Naive thymus-derived CD4-positive, alpha-beta T cell (primary cell): ENCODE data around the gene CCM2. TPM values are rescaled to one million over a fixed set of nuclear protein-coding genes. Genes with fewer than 3 reads are reported as not detected.

ENCODE experiments used
- ATAC-seq: fragments of 150-1000 bp; cut with Tn5 transposase; 2 replicates; pipeline ENCODE4 v1.10.0; 2021; ENCODE audit warnings: mild to moderate bottlenecking, moderate library complexity
- CTCF ChIA-PET: fragments of 350-600 bp; sonication (Branson Sonifier 250); formaldehyde crosslinking; loops from one replicate; lab custom pipeline; 2021; ENCODE audit warnings: antibody characterized with exemption; lab: Charles Lee
- POLR2A ChIA-PET: fragments of 350-600 bp; sonication (Branson Sonifier 250); formaldehyde crosslinking; loops from one replicate; lab custom pipeline; 2021; ENCODE audit warnings: antibody characterized with exemption, inconsistent platforms; lab: Charles Lee
- DNase-seq, 9 donors: peaks; one replicate each; pipeline versions ENCODE4 v3.0.0 to v3.0.0-alpha.2; 2020 to 2022; ENCODE audit warnings: mixed read lengths in 1 of 9
- H3K27ac ChIP-seq: one replicate; pipeline ENCODE4 v1.7.0; 2013; ENCODE audit warnings: mild to moderate bottlenecking, low read depth, low read length, moderate library complexity
- H3K27me3 ChIP-seq, 2 donors: one replicate each; pipeline ENCODE4 v1.7.0; 2013; ENCODE audit warnings: low read length in 2 of 2, mild to moderate bottlenecking in 2 of 2, moderate library complexity in 2 of 2; ENCODE audit not compliant: control insufficient read depth in 2 of 2, insufficient read depth in 2 of 2
- H3K36me3 ChIP-seq, 3 experiments: 1 replicate in 2 of 3; 2 replicates in 1 of 3; pipeline ENCODE4 v1.7.0; 2013; ENCODE audit warnings: low read length in 3 of 3, mild to moderate bottlenecking in 3 of 3, moderate library complexity in 1 of 3; ENCODE audit not compliant: insufficient read depth in 3 of 3, control insufficient read depth in 2 of 3
- H3K4me1 ChIP-seq, 2 donors: one replicate each; pipeline ENCODE4 v1.7.0; 2013; ENCODE audit warnings: low read length in 2 of 2, mild to moderate bottlenecking in 2 of 2, moderate library complexity in 1 of 2; ENCODE audit not compliant: control insufficient read depth in 2 of 2, insufficient read depth in 2 of 2
- H3K4me3 ChIP-seq: 2 replicates; pipeline ENCODE4 v1.7.0; 2013; ENCODE audit warnings: mild to moderate bottlenecking, low read length
- H3K9me3 ChIP-seq, 3 experiments: 1 replicate in 2 of 3; 2 replicates in 1 of 3; pipeline ENCODE4 v1.7.0; 2013; ENCODE audit warnings: low read length in 3 of 3; ENCODE audit not compliant: control insufficient read depth in 2 of 3
- H3K27ac Mint-ChIP-seq, 9 donors: one replicate each; pipeline ENCODE4 v1.8.0; 2020 to 2022; ENCODE audit warnings: mixed read lengths in 9 of 9, mild to moderate bottlenecking in 8 of 9, moderate library complexity in 5 of 9, inconsistent platforms in 2 of 9
- H3K27me3 Mint-ChIP-seq, 5 donors: one replicate each; pipeline ENCODE4 v1.8.0; 2021 to 2022; ENCODE audit warnings: mixed read lengths in 5 of 5, mild to moderate bottlenecking in 1 of 5
- H3K36me3 Mint-ChIP-seq, 5 donors: one replicate each; pipeline ENCODE4 v1.8.0; 2020 to 2022; ENCODE audit warnings: mixed read lengths in 5 of 5, mild to moderate bottlenecking in 3 of 5, inconsistent platforms in 1 of 5
- H3K4me1 Mint-ChIP-seq, 7 donors: one replicate each; pipeline ENCODE4 v1.8.0; 2020 to 2022; ENCODE audit warnings: mixed read lengths in 7 of 7, mild to moderate bottlenecking in 3 of 7, inconsistent platforms in 1 of 7
- H3K4me3 Mint-ChIP-seq, 10 donors: one replicate each; pipeline ENCODE4 v1.8.0; 2020 to 2022; ENCODE audit warnings: mild to moderate bottlenecking in 10 of 10, mixed read lengths in 10 of 10, moderate library complexity in 6 of 10, inconsistent platforms in 2 of 10
- H3K9me3 Mint-ChIP-seq, 11 donors: one replicate each; pipeline ENCODE4 v1.8.0; 2020 to 2022; ENCODE audit warnings: mixed read lengths in 11 of 11, mild to moderate bottlenecking in 4 of 11, inconsistent platforms in 1 of 11, moderate library complexity in 1 of 11
- intact Hi-C, 2 donors: fragments of 100-400 bp; cut with micrococcal nuclease; formaldehyde crosslinking; loops; one replicate each; pipeline ENCODE4 v1.15.1; 2023
- polyA plus RNA-seq, 2 donors: library from polyadenylated mRNA; unstranded; fragments of 300-500 nt; fragmentation: Illumina TruSeq; gene quantifications; one replicate each; pipeline ENCODE4 v1.2.3, GENCODE V29; 2021
- total RNA-seq, 6 experiments: library from RNA in 5 of 6; stranded (reverse) in 5 of 6; gene quantifications; 1 replicate in 5 of 6; 2 replicates in 1 of 6; pipeline ENCODE4 v1.2.3 and lab custom pipeline; 2021 to 2026

CCM2 gene
- total and polyA plus RNA-seq, 7 experiments from 2014 or later = 75.9 to 200 (median 119) TPM

GRCh38 chr7:44983742-44984477 lies 16.1 kb upstream of the CCM2 start:
- Histone ChIP-seq H3K27me3 (no peaks in the 10 kb centered on the region), H3K4me1 (peaks cover 45 to 56% of the 10 kb centered on the region in 2 donors), H3K4me3 (no peak overlapping the region), H3K9me3 (no peaks in the 10 kb centered on the region), H3K27ac (peak overlapping the region; percentile 97), H3K36me3 (peaks cover 15 to 32% (median 24%) of the 10 kb centered on the region in 3 experiments)
- POLR2A ChIA-PET = interaction anchor here (1.1 to 19.9 kb wide), 5 partner anchors 8 to 47 kb away, joined by 3 to 309 read pairs (median 15); partner anchors contain the start of gene CCM2
- Mint-ChIP-seq H3K9me3 (no peaks in the 10 kb centered on the region), H3K4me3 (peak overlapping the region; percentile 50 to 100 (median 96)), H3K4me1 (peaks cover 42 to 86% (median 80%) of the 10 kb centered on the region in 7 donors), H3K27me3 (no peaks in the 10 kb centered on the region), H3K36me3 (peaks cover 5 to 48% (median 30%) of the 10 kb centered on the region in 5 donors), H3K27ac (peak overlapping the region in 8 of 9 donors; percentile 76 to 99 (median 98))
- CTCF ChIA-PET = interaction anchor here (0.6 to 1.2 kb wide), 3 partner anchors 10 to 13 kb away, joined by 3 read pairs; no protein-coding TSS in a partner anchor
- intact Hi-C loops = no loop called here
- ATAC-seq (no peak), DNase-seq (no peak)

DNA sequence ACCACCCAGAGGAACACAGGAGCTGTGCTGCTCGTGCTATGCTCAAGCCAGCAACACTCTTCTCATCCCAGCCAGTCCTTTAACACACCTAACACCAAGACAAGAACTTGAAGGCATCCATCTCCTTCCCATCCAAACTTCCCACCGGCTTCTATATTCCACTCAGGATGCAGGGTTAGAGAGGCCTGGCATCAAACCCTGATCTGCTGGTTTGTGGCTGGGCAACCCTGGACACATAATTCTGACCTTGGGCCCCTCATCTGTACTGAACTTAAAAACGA lies 15.6 kb upstream of the CCM2 start:
- H3K27ac ChIP-seq = peak overlapping the region; percentile 97
- no peaks in the 10 kb centered on the region for H3K27me3 Mint-ChIP-seq
- H3K9me3 ChIP-seq = no peaks in the 10 kb centered on the region
- ATAC-seq = no peak
- H3K36me3 ChIP-seq = peaks cover 15 to 32% (median 24%) of the 10 kb centered on the region in 3 experiments
- no peak for DNase-seq
- no peak overlapping the region for H3K4me3 ChIP-seq
- H3K36me3 Mint-ChIP-seq = peaks cover 5 to 43% (median 30%) of the 10 kb centered on the region in 5 donors
- ChIA-PET POLR2A (interaction anchor here (1.1 to 19.9 kb wide), 2 partner anchors 9 to 16 kb away, joined by 4 to 309 read pairs; partner anchors contain the start of gene CCM2), CTCF (interaction anchor here (0.6 to 1.6 kb wide), 2 partner anchors 10 to 16 kb away, joined by 3 read pairs; no protein-coding TSS in a partner anchor)
- H3K4me1 ChIP-seq = peaks cover 44 to 53% of the 10 kb centered on the region in 2 donors
- peak overlapping the region; percentile 50 to 100 (median 96) for H3K4me3 Mint-ChIP-seq
- H3K27me3 ChIP-seq = no peaks in the 10 kb centered on the region
- intact Hi-C loops = no loop called here
- H3K9me3 Mint-ChIP-seq = no peaks in the 10 kb centered on the region
- peak overlapping the region in 7 of 9 donors; percentile 97 to 99 (median 98) for H3K27ac Mint-ChIP-seq
- peaks cover 41 to 83% (median 76%) of the 10 kb centered on the region in 7 donors for H3K4me1 Mint-ChIP-seq

DNA sequence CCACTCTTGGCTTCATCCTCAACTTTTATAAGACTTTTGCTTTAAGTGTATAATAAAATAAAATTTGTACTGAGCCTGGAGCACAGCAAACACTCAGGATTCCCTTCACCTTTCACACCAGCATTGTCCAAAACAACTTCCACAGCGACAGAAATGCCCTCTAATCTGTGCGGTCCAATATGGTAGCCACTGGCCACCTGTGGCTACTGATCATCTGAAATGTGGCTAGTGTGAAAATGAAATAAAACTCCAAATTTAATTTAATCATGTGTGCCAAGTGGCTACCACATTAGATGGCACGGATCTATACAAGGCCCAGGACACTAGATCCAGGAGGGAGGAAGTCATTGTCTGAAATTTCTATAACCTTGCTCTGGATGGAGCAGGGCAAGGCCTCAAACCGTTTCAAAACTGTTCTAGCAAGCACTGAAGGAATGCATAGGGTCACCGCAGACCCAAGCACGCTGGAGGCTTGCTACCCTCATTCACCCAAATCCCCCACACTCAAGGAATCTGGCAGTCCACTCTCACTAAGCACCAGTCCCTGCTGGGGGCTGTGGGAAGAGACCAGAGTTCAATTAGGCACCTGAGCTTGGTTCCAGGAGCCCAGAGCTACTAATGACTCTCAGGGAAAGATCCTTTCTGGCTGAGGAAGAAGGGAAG lies 14.8 kb upstream of the CCM2 start:
- no peaks in the 10 kb centered on the region for H3K27me3 Mint-ChIP-seq
- H3K36me3 ChIP-seq = peaks cover 15 to 32% (median 24%) of the 10 kb centered on the region in 3 experiments
- H3K27ac ChIP-seq = peak overlapping the region; percentile 97
- H3K27ac Mint-ChIP-seq = peak overlapping the region; percentile 97 to 99 (median 98)
- H3K9me3 Mint-ChIP-seq = no peaks in the 10 kb centered on the region
- DNase-seq = no peak
- H3K4me3 Mint-ChIP-seq = peak overlapping the region; percentile 94 to 100 (median 97)
- intact Hi-C loops = no loop called here
- H3K27me3 ChIP-seq = no peaks in the 10 kb centered on the region
- peak overlapping the region; percentile 92 for H3K4me3 ChIP-seq
- ChIA-PET CTCF (interaction anchor here (0.8 to 1.6 kb wide), 5 partner anchors 11 to 17 kb away, joined by 3 to 7 read pairs (median 4); no protein-coding TSS in a partner anchor), POLR2A (interaction anchor here (0.6 to 19.9 kb wide), 10 partner anchors 9 to 125 kb away, joined by 3 to 309 read pairs (median 4); partner anchors contain the start of gene CCM2)
- no peaks in the 10 kb centered on the region for H3K9me3 ChIP-seq
- H3K36me3 Mint-ChIP-seq = peaks cover 5 to 43% (median 30%) of the 10 kb centered on the region in 5 donors
- peaks cover 35 to 75% (median 69%) of the 10 kb centered on the region in 7 donors for H3K4me1 Mint-ChIP-seq
- H3K4me1 ChIP-seq = peaks cover 36 to 46% of the 10 kb centered on the region in 2 donors
- ATAC-seq = no peak

DNA sequence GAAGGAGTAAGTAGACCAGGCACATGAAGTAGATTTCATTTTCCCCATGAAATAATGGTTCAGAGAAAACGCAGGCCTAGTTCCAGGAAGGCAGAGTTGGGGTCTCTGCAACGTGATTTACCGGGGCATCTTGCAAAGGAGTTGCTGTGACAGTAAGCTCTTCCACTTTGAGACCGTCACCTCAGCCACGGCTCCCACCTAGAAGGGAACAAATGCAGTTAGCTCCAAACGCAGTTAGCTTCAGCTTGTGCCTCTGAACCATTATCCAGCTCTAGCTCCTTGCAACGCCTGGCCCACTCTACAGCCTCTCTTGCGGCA lies 14.1 kb upstream of the CCM2 start:
- CTCF ChIA-PET = interaction anchor here (0.8 to 1.6 kb wide), 5 partner anchors 12 to 17 kb away, joined by 3 to 7 read pairs (median 4); no protein-coding TSS in a partner anchor
- H3K27me3 Mint-ChIP-seq = no peaks in the 10 kb centered on the region
- Histone ChIP-seq H3K4me3 (peak overlapping the region; percentile 92), H3K9me3 (no peaks in the 10 kb centered on the region), H3K36me3 (peaks cover 15 to 32% (median 24%) of the 10 kb centered on the region in 3 experiments), H3K4me1 (peaks cover 29 to 39% of the 10 kb centered on the region in 2 donors), H3K27ac (peak overlapping the region; percentile 97), H3K27me3 (no peaks in the 10 kb centered on the region)
- H3K4me3 Mint-ChIP-seq = peak overlapping the region; percentile 94 to 100 (median 97)
- DNase-seq (no peak), ATAC-seq (peak; percentile 44)
- no peaks in the 10 kb centered on the region for H3K9me3 Mint-ChIP-seq
- peak overlapping the region; percentile 97 to 99 (median 98) for H3K27ac Mint-ChIP-seq
- POLR2A ChIA-PET = interaction anchor here (0.6 to 19.9 kb wide), 9 partner anchors 9 to 125 kb away, joined by 3 to 309 read pairs (median 4); partner anchors contain the start of gene CCM2
- peaks cover 5 to 39% (median 30%) of the 10 kb centered on the region in 5 donors for H3K36me3 Mint-ChIP-seq
- intact Hi-C loops = loop anchor here (1.0 to 2.0 kb wide), 8 partner anchors 8 to 495 kb away; partner anchors contain the start of genes NUDCD3 (in 1 of the 2), PPIA (in 1 of the 2) and TBRG4 (in 1 of the 2)
- peaks cover 29 to 71% (median 62%) of the 10 kb centered on the region in 7 donors for H3K4me1 Mint-ChIP-seq

DNA sequence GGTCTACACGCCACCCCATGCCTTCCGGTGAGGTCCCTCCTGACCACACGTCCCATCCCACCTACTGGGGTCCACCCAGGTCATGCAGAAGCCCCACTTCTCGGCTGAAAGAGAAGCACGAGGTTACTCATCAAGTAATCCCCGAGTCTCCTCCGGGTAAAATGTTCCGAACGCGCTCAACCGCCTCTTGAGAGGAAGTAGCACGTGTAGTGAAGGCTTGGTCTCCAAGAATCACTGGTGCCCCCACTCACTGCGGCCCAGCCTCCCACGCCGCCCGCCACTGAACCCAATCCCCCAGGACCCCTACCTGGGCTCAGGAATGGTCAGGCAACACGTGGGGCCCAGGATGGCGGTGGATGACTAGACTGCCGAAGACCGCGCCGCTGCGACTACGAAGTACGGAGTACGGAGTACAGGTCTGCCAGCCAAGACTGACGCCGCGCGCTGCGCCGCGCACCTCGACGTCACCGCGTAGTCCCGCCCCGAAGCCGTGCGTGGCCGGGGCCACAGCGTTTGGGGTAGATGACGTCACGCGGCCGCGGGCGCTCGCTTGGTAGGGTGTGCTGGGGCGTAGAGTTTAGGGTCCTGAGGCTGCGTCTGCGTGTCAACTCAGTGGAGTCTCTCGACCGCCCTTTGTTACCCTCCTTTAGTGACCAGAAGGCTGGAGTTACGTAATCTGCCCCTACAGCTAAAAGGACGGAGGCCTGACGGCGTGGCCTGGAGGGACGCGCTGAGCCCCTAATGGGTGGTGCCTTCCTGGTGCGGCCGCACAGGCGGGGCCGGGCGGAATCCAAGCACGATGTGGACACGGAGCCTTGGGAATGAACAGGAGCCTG lies 13.6 kb upstream of the CCM2 start:
- peaks cover 24 to 66% (median 56%) of the 10 kb centered on the region in 7 donors for H3K4me1 Mint-ChIP-seq
- H3K27me3 Mint-ChIP-seq = no peaks in the 10 kb centered on the region
- intact Hi-C loops = loop anchor here (1.0 to 2.0 kb wide), 8 partner anchors 8 to 496 kb away; partner anchors contain the start of genes NUDCD3 (in 1 of the 2), PPIA (in 1 of the 2) and TBRG4 (in 1 of the 2)
- Histone ChIP-seq H3K27me3 (no peaks in the 10 kb centered on the region), H3K27ac (peak overlapping the region; percentile 97), H3K4me3 (peak overlapping the region; percentile 92), H3K9me3 (no peaks in the 10 kb centered on the region), H3K4me1 (peaks cover 25 to 33% of the 10 kb centered on the region in 2 donors), H3K36me3 (peaks cover 15 to 32% (median 24%) of the 10 kb centered on the region in 3 experiments)
- DNase-seq = peak; percentile 93 to 97 (median 96)
- POLR2A ChIA-PET = interaction anchor here (0.5 to 19.9 kb wide), 12 partner anchors 9 to 124 kb away, joined by 3 to 309 read pairs (median 4); partner anchors contain the start of gene CCM2
- H3K9me3 Mint-ChIP-seq = no peaks in the 10 kb centered on the region
- H3K4me3 Mint-ChIP-seq = peak overlapping the region; percentile 94 to 100 (median 97)
- peak; percentile 98 for ATAC-seq
- CTCF ChIA-PET = interaction anchor here (0.8 to 1.4 kb wide), 4 partner anchors 12 to 16 kb away, joined by 3 to 7 read pairs (median 4); no protein-coding TSS in a partner anchor
- H3K36me3 Mint-ChIP-seq = peaks cover 5 to 39% (median 30%) of the 10 kb centered on the region in 5 donors
- H3K27ac Mint-ChIP-seq = peak overlapping the region; percentile 97 to 99 (median 98)
